Panc1 (cell line): ENCODE measurements around the gene METTL15. TPM values are rescaled to one million over a fixed set of nuclear protein-coding genes. Genes with fewer than 3 reads are reported as not detected.

Experiments used
- ATAC-seq: fragments of 200-7000 bp; cut with Tn5 transposase; 2 replicates; pipeline ENCODE4 v1.9.1; 2020; ENCODE audit warnings: mild to moderate bottlenecking, moderate library complexity
- BruUV-seq: library from RNA; stranded (reverse); fragments of 400-500 nt; replicated peaks from 2 replicates; lab custom pipeline; 2021; lab: Mats Ljungman, UMichigan
- CTCF ChIA-PET: fragments of 300-600 bp; sonication (Branson Sonifier 250); formaldehyde crosslinking; loops from one replicate; lab custom pipeline; 2022; ENCODE audit warnings: antibody characterized with exemption; lab: Charles Lee
- POLR2A ChIA-PET: fragments of 300-600 bp; sonication (Branson Sonifier 250); formaldehyde crosslinking; loops from one replicate; lab custom pipeline; 2022; ENCODE audit warnings: antibody characterized with exemption; lab: Charles Lee
- DNase-seq: peaks from one replicate; pipeline ENCODE4 v3.0.0-alpha.2; 2010; ENCODE audit warnings: low read depth, low spot score
- H3K27ac ChIP-seq: 2 replicates; pipeline ENCODE4 v1.5.1; 2011; ENCODE audit warnings: mild to moderate bottlenecking, low read length, inconsistent platforms
- H3K27me3 ChIP-seq: fragments of 200-500 bp; sonication (Bioruptor generic); 2 replicates; pipeline ENCODE4 v1.6.0; 2014; ENCODE audit warnings: low read length, inconsistent platforms; ENCODE audit not compliant: control insufficient read depth, insufficient read depth
- H3K36me3 ChIP-seq: fragments of 200-500 bp; sonication (Bioruptor generic); 2 replicates; pipeline ENCODE4 v1.5.1; 2014; ENCODE audit warnings: inconsistent platforms, mild to moderate bottlenecking, low read length, moderate library complexity; ENCODE audit not compliant: control insufficient read depth, insufficient read depth
- H3K4me1 ChIP-seq: 2 replicates; pipeline ENCODE4 v1.5.1; 2011; ENCODE audit warnings: inconsistent platforms, mild to moderate bottlenecking, low read length, moderate library complexity; ENCODE audit not compliant: control insufficient read depth, insufficient read depth
- H3K4me3 ChIP-seq, 2 experiments: 2 replicates each; pipeline ENCODE4 v1.5.1; 2011 to 2012; ENCODE audit warnings: low read depth in 2 of 2, low read length in 2 of 2, mild to moderate bottlenecking in 2 of 2, inconsistent platforms in 1 of 2, moderate library complexity in 1 of 2
- H3K9me3 ChIP-seq: fragments of 200-500 bp; sonication (Bioruptor generic); 2 replicates; pipeline ENCODE4 v1.5.1; 2014; ENCODE audit warnings: low read depth, mild to moderate bottlenecking, inconsistent platforms, low read length, moderate library complexity; ENCODE audit not compliant: control insufficient read depth, insufficient read depth
- POLR2AphosphoS5 ChIP-seq: IDR thresholded peaks from 2 replicates; pipeline ENCODE4 v1.6.1; 2012; ENCODE audit warnings: mild to moderate bottlenecking, low read depth, low read length, moderate library complexity
- SIN3A ChIP-seq: IDR thresholded peaks from 2 replicates; pipeline ENCODE4 v1.6.1; 2012; ENCODE audit warnings: low read depth, mild to moderate bottlenecking, low read length, moderate library complexity, borderline replicate concordance; ENCODE audit not compliant: insufficient read depth
- TCF7L2 ChIP-seq: IDR thresholded peaks from 2 replicates; pipeline ENCODE4 v1.6.1; 2011; ENCODE audit warnings: mild to moderate bottlenecking, low read depth, low read length, inconsistent platforms
- in situ Hi-C: cut with HindIII; loops from 2 replicates; pipeline ENCODE4 v1.10.0; 2016; ENCODE audit warnings: low sequenced_read_pairs, low pct_unique_long_range_greater_than_20kb
- intact Hi-C: fragments of 100-400 bp; cut with micrococcal nuclease; formaldehyde crosslinking; loops from one replicate; pipeline ENCODE4 v1.10.0; 2022; ENCODE audit not compliant: unreplicated experiment
- total RNA-seq: library from RNA; stranded (reverse); gene quantifications from one replicate; pipeline ENCODE4 v1.2.1, GENCODE V29; 2021; ENCODE audit not compliant: unreplicated experiment
- TF ChIP-seq, protein P1 (sequence below), 2 experiments: IDR thresholded peaks; 2 replicates each; pipeline ENCODE4 v1.6.1; 2011 to 2012; ENCODE audit warnings: low read depth in 2 of 2, control low read depth in 1 of 2, low read length in 1 of 2, mild to moderate bottlenecking in 1 of 2, moderate library complexity in 1 of 2; ENCODE audit not compliant: insufficient read depth in 1 of 2
- TF ChIP-seq, protein P2 (sequence below): fragments of 450-650 bp; IDR thresholded peaks from 2 replicates; pipeline ENCODE4 v1.5.1; 2017; ENCODE audit warnings: mild to moderate bottlenecking

METTL15 gene
- total RNA-seq, 1 experiment from 2014 or later, result 11.4 TPM

DNA sequence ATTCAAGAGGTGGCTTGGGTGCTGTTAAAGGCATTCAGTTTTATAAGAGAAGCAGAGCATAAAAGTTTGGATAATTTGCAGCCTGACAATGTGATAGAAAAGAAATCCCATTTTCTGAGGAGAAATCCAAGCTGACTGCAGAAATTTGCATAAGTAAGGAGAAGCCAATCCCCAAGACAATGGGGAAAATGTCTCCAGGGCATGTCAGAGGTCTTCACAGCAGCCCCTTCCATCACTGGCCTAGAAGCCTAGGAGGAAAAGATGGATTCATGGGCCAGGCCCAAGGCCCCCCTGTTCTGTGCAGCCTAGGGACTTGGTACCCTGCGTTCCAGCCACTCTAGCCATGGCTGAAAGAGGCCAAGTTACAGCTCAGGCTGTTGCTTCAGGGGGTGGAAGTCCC is 207.3 kb downstream of the METTL15 start:
- Histone ChIP-seq H3K27ac (no peak overlapping the region), H3K9me3 (no peaks in the 10 kb centered on the region), H3K4me1 (no peaks in the 10 kb centered on the region), H3K4me3 (no peak overlapping the region), H3K36me3 (no peaks in the 10 kb centered on the region; the same call in 1 of the 2 replicates), H3K27me3 (no peaks in the 10 kb centered on the region)
- CTCF ChIA-PET, result no interaction called here
- ATAC-seq, result no peak
- POLR2A ChIA-PET, result no interaction called here
- BruUV-seq, result no TSS peak
- DNase-seq, result no peak
- intact Hi-C loops, result no loop called here
- in situ Hi-C loops, result no loop called here
- TF ChIP-seq, protein P1, sequence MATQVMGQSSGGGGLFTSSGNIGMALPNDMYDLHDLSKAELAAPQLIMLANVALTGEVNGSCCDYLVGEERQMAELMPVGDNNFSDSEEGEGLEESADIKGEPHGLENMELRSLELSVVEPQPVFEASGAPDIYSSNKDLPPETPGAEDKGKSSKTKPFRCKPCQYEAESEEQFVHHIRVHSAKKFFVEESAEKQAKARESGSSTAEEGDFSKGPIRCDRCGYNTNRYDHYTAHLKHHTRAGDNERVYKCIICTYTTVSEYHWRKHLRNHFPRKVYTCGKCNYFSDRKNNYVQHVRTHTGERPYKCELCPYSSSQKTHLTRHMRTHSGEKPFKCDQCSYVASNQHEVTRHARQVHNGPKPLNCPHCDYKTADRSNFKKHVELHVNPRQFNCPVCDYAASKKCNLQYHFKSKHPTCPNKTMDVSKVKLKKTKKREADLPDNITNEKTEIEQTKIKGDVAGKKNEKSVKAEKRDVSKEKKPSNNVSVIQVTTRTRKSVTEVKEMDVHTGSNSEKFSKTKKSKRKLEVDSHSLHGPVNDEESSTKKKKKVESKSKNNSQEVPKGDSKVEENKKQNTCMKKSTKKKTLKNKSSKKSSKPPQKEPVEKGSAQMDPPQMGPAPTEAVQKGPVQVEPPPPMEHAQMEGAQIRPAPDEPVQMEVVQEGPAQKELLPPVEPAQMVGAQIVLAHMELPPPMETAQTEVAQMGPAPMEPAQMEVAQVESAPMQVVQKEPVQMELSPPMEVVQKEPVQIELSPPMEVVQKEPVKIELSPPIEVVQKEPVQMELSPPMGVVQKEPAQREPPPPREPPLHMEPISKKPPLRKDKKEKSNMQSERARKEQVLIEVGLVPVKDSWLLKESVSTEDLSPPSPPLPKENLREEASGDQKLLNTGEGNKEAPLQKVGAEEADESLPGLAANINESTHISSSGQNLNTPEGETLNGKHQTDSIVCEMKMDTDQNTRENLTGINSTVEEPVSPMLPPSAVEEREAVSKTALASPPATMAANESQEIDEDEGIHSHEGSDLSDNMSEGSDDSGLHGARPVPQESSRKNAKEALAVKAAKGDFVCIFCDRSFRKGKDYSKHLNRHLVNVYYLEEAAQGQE (IDR thresholded peaks at IDR 0.05; ENCODE audit: insufficient read depth in 1 of 2, low read depth in 2 of 2, low read length in 1 of 2), result no peak

DNA sequence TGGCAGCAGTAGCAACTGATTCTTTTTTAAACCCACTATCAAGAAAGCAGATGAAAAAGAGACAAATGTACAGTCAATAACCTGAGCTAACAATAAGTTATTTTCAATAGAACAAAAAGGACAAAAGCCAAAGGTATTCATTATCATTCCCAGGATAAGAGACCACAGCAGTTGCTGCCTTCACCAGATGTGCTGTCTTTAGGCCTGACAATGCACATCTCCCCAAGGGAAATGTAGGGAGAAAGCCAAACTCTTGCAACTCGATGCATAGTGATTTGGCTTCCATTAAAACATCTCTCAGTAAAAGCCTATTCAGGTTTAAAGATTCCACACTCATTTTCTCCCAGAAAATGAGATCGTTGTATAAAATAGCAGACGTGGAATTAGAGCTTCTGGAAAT is 210.7 kb downstream of the METTL15 start:
- ChIA-PET CTCF (no interaction called here), POLR2A (no interaction called here)
- H3K9me3 ChIP-seq, result no peaks in the 10 kb centered on the region
- intact Hi-C loops (no loop called here), in situ Hi-C loops (no loop called here)
- no peak overlapping the region for H3K4me3 ChIP-seq
- H3K27ac ChIP-seq, result no peak overlapping the region
- TF ChIP-seq POLR2AphosphoS5, result no peak
- no peak for TF ChIP-seq SIN3A
- TF ChIP-seq, protein P1 (IDR thresholded peaks at IDR 0.05; ENCODE audit: insufficient read depth in 1 of 2, low read depth in 2 of 2, low read length in 1 of 2), result no peak
- TF ChIP-seq, protein P2, sequence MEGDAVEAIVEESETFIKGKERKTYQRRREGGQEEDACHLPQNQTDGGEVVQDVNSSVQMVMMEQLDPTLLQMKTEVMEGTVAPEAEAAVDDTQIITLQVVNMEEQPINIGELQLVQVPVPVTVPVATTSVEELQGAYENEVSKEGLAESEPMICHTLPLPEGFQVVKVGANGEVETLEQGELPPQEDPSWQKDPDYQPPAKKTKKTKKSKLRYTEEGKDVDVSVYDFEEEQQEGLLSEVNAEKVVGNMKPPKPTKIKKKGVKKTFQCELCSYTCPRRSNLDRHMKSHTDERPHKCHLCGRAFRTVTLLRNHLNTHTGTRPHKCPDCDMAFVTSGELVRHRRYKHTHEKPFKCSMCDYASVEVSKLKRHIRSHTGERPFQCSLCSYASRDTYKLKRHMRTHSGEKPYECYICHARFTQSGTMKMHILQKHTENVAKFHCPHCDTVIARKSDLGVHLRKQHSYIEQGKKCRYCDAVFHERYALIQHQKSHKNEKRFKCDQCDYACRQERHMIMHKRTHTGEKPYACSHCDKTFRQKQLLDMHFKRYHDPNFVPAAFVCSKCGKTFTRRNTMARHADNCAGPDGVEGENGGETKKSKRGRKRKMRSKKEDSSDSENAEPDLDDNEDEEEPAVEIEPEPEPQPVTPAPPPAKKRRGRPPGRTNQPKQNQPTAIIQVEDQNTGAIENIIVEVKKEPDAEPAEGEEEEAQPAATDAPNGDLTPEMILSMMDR, result no peak
- no peak for TF ChIP-seq TCF7L2
- DNase-seq, result no peak
- BruUV-seq, result no TSS peak
- no peaks in the 10 kb centered on the region; the same call in 1 of the 2 replicates for H3K36me3 ChIP-seq
- H3K27me3 ChIP-seq, result no peaks in the 10 kb centered on the region
- H3K4me1 ChIP-seq, result no peaks in the 10 kb centered on the region
- ATAC-seq, result no peak
